CD4-positive, alpha-beta T cell treated with Interleukin-6 at 100 ng/mL for 8 hours (primary cell): ENCODE results near the gene GPR160.
"Not testable (repeated sequence)": the region's sequence is repeated elsewhere in the genome, so short reads cannot be mapped to it uniquely, and the experiment has no call there.

ENCODE experiments used
- DNase-seq: peaks from one replicate; pipeline ENCODE4 v3.0.0-alpha.2; 2020; ENCODE audit warnings: mixed read lengths, low spot score

GPR160 gene

GRCh38 chr3:170111147-170111771 lies 73.5 kb downstream of the GPR160 start:
- no peak for DNase-seq

GRCh38 chr3:170114165-170114564 lies 76.4 kb downstream of the GPR160 start:
- DNase-seq: not testable (repeated sequence)

GRCh38 chr3:170117134-170117533 lies 79.3 kb downstream of the GPR160 start:
- no peak for DNase-seq

GRCh38 chr3:170128259-170128976 lies 90.6 kb downstream of the GPR160 start:
- peak; percentile 11 for DNase-seq

- no peak for DNase-seq
Observed at GRCh38 chr3:170128977-170129431, 91.2 kb downstream of the GPR160 start.

GRCh38 chr3:170130532-170130931 lies 92.7 kb downstream of the GPR160 start:
- DNase-seq: no peak

GRCh38 chr3:170132335-170132734 lies 94.5 kb downstream of the GPR160 start:
- DNase-seq: no peak
